Vagina (tissue), 2 donors: ENCODE data around the gene MTA2.

Source experiments
- CTCF ChIP-seq, 3 experiments: fragments of 450-650 bp in 2 of 3; fragments of 200-600 bp in 1 of 3; sonication (generic) in 1 of 3; IDR thresholded peaks; one replicate each; pipeline ENCODE4 v1.5.1; 2017 to 2019; ENCODE audit warnings: antibody characterized with exemption in 3 of 3, mild to moderate bottlenecking in 2 of 3, moderate library complexity in 2 of 3
- POLR2A ChIP-seq, 2 donors: fragments of 450-650 bp; IDR thresholded peaks; one replicate each; pipeline ENCODE4 v1.6.1; 2017; ENCODE audit warnings: antibody characterized with exemption in 2 of 2, mild to moderate bottlenecking in 2 of 2, moderate library complexity in 2 of 2
- POLR2AphosphoS5 ChIP-seq, 2 donors: sonication (generic); formaldehyde crosslinking; IDR thresholded peaks; one replicate each; pipeline ENCODE4 v1.9.0; 2017; ENCODE audit warnings: antibody characterized with exemption in 2 of 2, mild to moderate bottlenecking in 2 of 2, low read depth in 1 of 2; ENCODE audit not compliant: insufficient read depth in 1 of 2

- TF ChIP-seq CTCF (IDR thresholded peaks at IDR 0.05) (no peak), POLR2A (IDR thresholded peaks at IDR 0.05) (no peak), POLR2AphosphoS5 (IDR thresholded peaks at IDR 0.05; ENCODE audit: insufficient read depth in 1 of 2, low read depth in 1 of 2) (no peak)
Observed at GRCh38 chr11:62599901-62600300, 1.8 kb downstream of the MTA2 start.
